ENCODE measurements around the gene DRD3.

Gene DRD3

DNA sequence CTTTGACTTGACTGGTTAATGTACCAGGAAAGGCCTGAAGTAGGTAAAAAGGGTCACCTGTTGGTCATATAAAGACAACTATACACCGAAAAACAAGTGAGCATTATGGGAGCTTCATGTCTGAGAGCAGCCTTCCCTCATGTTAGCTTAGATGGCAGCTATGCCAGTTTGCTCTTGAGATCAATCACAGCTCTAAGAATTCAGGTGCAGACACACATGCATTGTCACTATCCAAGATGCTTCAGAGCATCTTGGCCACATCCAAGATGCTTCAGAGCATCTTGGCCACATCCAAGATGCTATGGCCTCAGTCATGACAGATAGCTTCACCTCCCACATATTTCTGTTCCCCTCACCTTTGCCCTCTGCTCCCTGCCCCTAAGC, 43.0 kb upstream of the DRD3 start:
- no peak overlapping the region for H3K27ac ChIP-seq (ENCODE audit: extremely low read depth, low read depth, low read length)
- no peaks in the 10 kb centered on the region for H3K4me1 ChIP-seq (ENCODE audit: control insufficient read depth, insufficient read depth, low read length)
- H3K4me3 ChIP-seq (ENCODE audit: low read depth, low read length) = no peak overlapping the region
- H3K36me3 ChIP-seq (ENCODE audit: control insufficient read depth in 2 of 2, insufficient read depth in 1 of 2, low read length in 2 of 2) = no peaks in the 10 kb centered on the region
- no peaks in the 10 kb centered on the region for H3K9me3 ChIP-seq (ENCODE audit: control insufficient read depth, insufficient read depth, low read depth, low read length)
- CTCF ChIA-PET = no interaction called here
- POLR2A ChIA-PET = no interaction called here
- TF ChIP-seq MEIS1 (CRISPR knock-in tag; IDR thresholded peaks at IDR 0.05; ENCODE audit: borderline replicate concordance) = no peak
- TF ChIP-seq, protein P1, sequence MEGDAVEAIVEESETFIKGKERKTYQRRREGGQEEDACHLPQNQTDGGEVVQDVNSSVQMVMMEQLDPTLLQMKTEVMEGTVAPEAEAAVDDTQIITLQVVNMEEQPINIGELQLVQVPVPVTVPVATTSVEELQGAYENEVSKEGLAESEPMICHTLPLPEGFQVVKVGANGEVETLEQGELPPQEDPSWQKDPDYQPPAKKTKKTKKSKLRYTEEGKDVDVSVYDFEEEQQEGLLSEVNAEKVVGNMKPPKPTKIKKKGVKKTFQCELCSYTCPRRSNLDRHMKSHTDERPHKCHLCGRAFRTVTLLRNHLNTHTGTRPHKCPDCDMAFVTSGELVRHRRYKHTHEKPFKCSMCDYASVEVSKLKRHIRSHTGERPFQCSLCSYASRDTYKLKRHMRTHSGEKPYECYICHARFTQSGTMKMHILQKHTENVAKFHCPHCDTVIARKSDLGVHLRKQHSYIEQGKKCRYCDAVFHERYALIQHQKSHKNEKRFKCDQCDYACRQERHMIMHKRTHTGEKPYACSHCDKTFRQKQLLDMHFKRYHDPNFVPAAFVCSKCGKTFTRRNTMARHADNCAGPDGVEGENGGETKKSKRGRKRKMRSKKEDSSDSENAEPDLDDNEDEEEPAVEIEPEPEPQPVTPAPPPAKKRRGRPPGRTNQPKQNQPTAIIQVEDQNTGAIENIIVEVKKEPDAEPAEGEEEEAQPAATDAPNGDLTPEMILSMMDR (tag by site-specific recombination; IDR thresholded peaks at IDR 0.05) = no peak
- no peak for TF ChIP-seq ZNF214 (tag by site-specific recombination; IDR thresholded peaks at IDR 0.05; ENCODE audit: borderline replicate concordance)
- TF ChIP-seq ZNF184 (tag by site-specific recombination; IDR thresholded peaks at IDR 0.05) = no peak
- TF ChIP-seq SP7 (tag by site-specific recombination; IDR thresholded peaks at IDR 0.05) = no peak
- TF ChIP-seq ZNF521 (tag by site-specific recombination; IDR thresholded peaks at IDR 0.05) = no peak
- no peak for TF ChIP-seq WT1 (tag by site-specific recombination; IDR thresholded peaks at IDR 0.05)
- no peak for TF ChIP-seq SP2 (tag by site-specific recombination; IDR thresholded peaks at IDR 0.05)
- no peak for TF ChIP-seq ZNF416 (tag by site-specific recombination; IDR thresholded peaks at IDR 0.05)
- TF ChIP-seq, protein P2, sequence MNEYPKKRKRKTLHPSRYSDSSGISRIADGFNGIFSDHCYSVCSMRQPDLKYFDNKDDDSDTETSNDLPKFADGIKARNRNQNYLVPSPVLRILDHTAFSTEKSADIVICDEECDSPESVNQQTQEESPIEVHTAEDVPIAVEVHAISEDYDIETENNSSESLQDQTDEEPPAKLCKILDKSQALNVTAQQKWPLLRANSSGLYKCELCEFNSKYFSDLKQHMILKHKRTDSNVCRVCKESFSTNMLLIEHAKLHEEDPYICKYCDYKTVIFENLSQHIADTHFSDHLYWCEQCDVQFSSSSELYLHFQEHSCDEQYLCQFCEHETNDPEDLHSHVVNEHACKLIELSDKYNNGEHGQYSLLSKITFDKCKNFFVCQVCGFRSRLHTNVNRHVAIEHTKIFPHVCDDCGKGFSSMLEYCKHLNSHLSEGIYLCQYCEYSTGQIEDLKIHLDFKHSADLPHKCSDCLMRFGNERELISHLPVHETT (tag by site-specific recombination; IDR thresholded peaks at IDR 0.05) = no peak
- TF ChIP-seq, protein P3, sequence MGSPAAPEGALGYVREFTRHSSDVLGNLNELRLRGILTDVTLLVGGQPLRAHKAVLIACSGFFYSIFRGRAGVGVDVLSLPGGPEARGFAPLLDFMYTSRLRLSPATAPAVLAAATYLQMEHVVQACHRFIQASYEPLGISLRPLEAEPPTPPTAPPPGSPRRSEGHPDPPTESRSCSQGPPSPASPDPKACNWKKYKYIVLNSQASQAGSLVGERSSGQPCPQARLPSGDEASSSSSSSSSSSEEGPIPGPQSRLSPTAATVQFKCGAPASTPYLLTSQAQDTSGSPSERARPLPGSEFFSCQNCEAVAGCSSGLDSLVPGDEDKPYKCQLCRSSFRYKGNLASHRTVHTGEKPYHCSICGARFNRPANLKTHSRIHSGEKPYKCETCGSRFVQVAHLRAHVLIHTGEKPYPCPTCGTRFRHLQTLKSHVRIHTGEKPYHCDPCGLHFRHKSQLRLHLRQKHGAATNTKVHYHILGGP (tag by site-specific recombination; IDR thresholded peaks at IDR 0.05) = no peak
- TF ChIP-seq ZNF600 (tag by site-specific recombination; IDR thresholded peaks at IDR 0.05) = no peak

DNA sequence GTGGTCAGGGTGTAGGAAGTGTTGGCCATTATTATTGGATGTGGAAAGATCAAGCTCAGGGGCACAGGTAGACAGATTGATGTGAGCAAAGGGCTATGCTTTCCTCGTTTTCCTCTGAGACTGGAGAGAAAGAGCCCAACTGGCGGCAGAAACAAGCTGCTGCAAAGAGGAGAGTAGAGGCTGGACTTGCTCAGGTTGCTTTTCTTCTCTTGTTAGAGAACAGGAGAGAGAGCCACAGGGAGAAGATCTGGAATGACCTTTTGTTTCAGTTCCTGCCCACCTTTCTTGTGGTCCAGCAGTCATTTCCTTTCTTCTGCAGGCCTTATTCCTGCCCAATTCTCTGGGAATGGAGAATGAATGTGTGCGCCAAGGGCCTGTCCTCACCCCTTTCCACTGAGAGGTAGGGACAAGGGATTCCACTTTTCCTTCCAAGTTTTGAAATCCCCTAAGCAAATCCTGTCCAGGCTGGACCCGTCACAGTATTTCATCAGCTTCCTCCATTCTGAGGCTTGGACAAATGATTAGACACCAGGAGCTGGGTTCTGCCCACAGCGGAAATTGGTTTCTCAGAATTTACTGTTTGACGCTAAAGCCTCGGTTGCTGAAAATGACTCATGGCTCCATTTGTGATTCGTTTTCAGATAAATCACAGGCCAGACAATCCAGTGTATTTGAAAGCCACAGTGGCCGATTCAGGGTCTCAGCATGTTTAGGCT, 42.5 kb upstream of the DRD3 start:
- no peaks in the 10 kb centered on the region for H3K36me3 ChIP-seq (ENCODE audit: control insufficient read depth in 2 of 2, insufficient read depth in 1 of 2, low read length in 2 of 2)
- no peaks in the 10 kb centered on the region for H3K4me1 ChIP-seq (ENCODE audit: control insufficient read depth, insufficient read depth, low read length)
- POLR2A ChIA-PET = no interaction called here
- H3K4me3 ChIP-seq (ENCODE audit: low read depth, low read length) = no peak overlapping the region
- no peak overlapping the region for H3K27ac ChIP-seq (ENCODE audit: extremely low read depth, low read depth, low read length)
- CTCF ChIA-PET = no interaction called here
- H3K9me3 ChIP-seq (ENCODE audit: control insufficient read depth, insufficient read depth, low read depth, low read length) = no peaks in the 10 kb centered on the region
- TF ChIP-seq, protein P4, sequence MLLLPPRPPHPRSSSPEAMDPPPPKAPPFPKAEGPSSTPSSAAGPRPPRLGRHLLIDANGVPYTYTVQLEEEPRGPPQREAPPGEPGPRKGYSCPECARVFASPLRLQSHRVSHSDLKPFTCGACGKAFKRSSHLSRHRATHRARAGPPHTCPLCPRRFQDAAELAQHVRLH (tag by site-specific recombination; IDR thresholded peaks at IDR 0.05) = no peak
- no peak for TF ChIP-seq ZNF623 (tag by site-specific recombination; IDR thresholded peaks at IDR 0.05)

DNA sequence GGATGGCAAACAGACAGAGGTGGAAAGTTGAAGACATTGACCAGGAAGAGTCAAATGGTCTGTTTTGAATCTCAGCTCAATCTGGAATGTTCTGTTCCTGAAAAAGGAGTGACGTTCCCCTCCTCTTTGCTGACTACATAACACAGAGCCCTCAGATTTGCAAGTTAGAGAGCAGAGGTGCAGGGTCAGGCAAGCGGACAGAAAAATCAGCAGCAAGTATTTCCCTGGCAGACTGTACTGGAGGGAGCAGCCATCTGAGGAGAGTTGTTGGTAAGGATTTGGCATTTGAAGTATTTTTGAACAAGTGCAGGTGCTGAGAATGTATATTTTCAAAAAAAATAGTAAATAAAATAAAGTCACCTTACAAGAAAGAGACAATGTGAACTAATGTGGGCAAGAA, 40.9 kb upstream of the DRD3 start:
- H3K4me1 ChIP-seq (ENCODE audit: control insufficient read depth, insufficient read depth, low read length) = no peaks in the 10 kb centered on the region
- POLR2A ChIA-PET = no interaction called here

More for the DNA sequence above, 40.9 kb upstream of the DRD3 start:
- CTCF ChIA-PET = no interaction called here
- no peak for TF ChIP-seq ZNF366 (tag by site-specific recombination; conservative IDR thresholded peaks at IDR 0.05)
- TF ChIP-seq ZNF132 (tag by site-specific recombination; IDR thresholded peaks at IDR 0.05; ENCODE audit: borderline replicate concordance) = no peak
- TF ChIP-seq ZNF792 (tag by site-specific recombination; IDR thresholded peaks at IDR 0.05) = no peak
- Histone ChIP-seq H3K27ac (ENCODE audit: extremely low read depth, low read depth, low read length) (no peak overlapping the region), H3K9me3 (ENCODE audit: control insufficient read depth, insufficient read depth, low read depth, low read length) (no peaks in the 10 kb centered on the region), H3K4me3 (ENCODE audit: low read depth, low read length) (no peak overlapping the region), H3K36me3 (ENCODE audit: control insufficient read depth in 2 of 2, insufficient read depth in 1 of 2, low read length in 2 of 2) (no peaks in the 10 kb centered on the region)
